ENCODE results near the gene CNNM2. TPM values are rescaled to one million over a fixed set of nuclear protein-coding genes. Genes with fewer than 3 reads are reported as not detected.

Gene CNNM2
- total and polyA plus RNA-seq, 2 experiments from 2014 or later: 1.0 to 5.7 TPM

- no peak overlapping the region for H3K9ac ChIP-seq
- H3K36me3 ChIP-seq (ENCODE audit: low read depth): peaks cover 39% of the 10 kb centered on the region
- no peaks in the 10 kb centered on the region for H3K9me2 ChIP-seq (ENCODE audit: insufficient read depth)
- no peak overlapping the region for H2AFZ ChIP-seq
- H3K27ac ChIP-seq: no peak overlapping the region
- in situ Hi-C loops (cut with MboI): no loop called here
- H4K20me1 ChIP-seq (ENCODE audit: insufficient read depth): no peaks in the 10 kb centered on the region
- no peak overlapping the region for H3K4me3 ChIP-seq
- H3K4me2 ChIP-seq (ENCODE audit: unreplicated experiment): no peak overlapping the region
- TF ChIP-seq EZH2phosphoT487 (IDR thresholded peaks at IDR 0.05; ENCODE audit: insufficient read depth, low read depth): no peak
- no peak for TF ChIP-seq EZH2 (IDR thresholded peaks at IDR 0.05; ENCODE audit: insufficient read depth, poor library complexity, severe bottlenecking)
- no peaks in the 10 kb centered on the region for H3K4me1 ChIP-seq (ENCODE audit: insufficient read depth)
- H3K9me3 ChIP-seq (ENCODE audit: low read depth): no peaks in the 10 kb centered on the region
- 75 to 89% methylated on average over 5 of the region's 5 CpGs for WGBS, 2 experiments (ENCODE audit: low coverage in 1 of 2, low lambda C conversion rate in 2 of 2, missing lambda C conversion rate in 2 of 2)
- no peaks in the 10 kb centered on the region for H3K79me2 ChIP-seq (ENCODE audit: insufficient read depth)
- no peaks in the 10 kb centered on the region for H3K27me3 ChIP-seq (replicated peaks; ENCODE audit: insufficient read depth)
- H3F3A ChIP-seq (ENCODE audit: insufficient read depth): peaks cover 4% of the 10 kb centered on the region; the same call in 1 of the 2 replicates
- no peak for DNase-seq
Observed at GRCh38 chr10:103083977-103084320, 165.9 kb downstream of the CNNM2 start.

- Histone ChIP-seq H3K9me2 (ENCODE audit: insufficient read depth) (no peaks in the 10 kb centered on the region), H3K27ac (no peak overlapping the region), H3K4me2 (ENCODE audit: unreplicated experiment) (no peak overlapping the region)
Observed at GRCh38 chr10:103086261-103086660, 168.2 kb downstream of the CNNM2 start.

GRCh38 chr10:103086799-103087198 is 168.7 kb downstream of the CNNM2 start:
- Histone ChIP-seq H4K20me1 (ENCODE audit: insufficient read depth) (no peaks in the 10 kb centered on the region), H3K9me3 (ENCODE audit: low read depth) (no peaks in the 10 kb centered on the region), H3K9ac (no peak overlapping the region), H2AFZ (no peak overlapping the region), H3K27me3 (replicated peaks; ENCODE audit: insufficient read depth) (no peaks in the 10 kb centered on the region), H3K27ac (no peak overlapping the region), H3K4me3 (no peak overlapping the region), H3K4me2 (ENCODE audit: unreplicated experiment) (no peak overlapping the region), H3K79me2 (ENCODE audit: insufficient read depth) (no peaks in the 10 kb centered on the region), H3K36me3 (ENCODE audit: low read depth) (peaks cover 68% of the 10 kb centered on the region), H3K9me2 (ENCODE audit: insufficient read depth) (no peaks in the 10 kb centered on the region), H3F3A (ENCODE audit: insufficient read depth) (peaks cover 4% of the 10 kb centered on the region; the same call in 1 of the 2 replicates), H3K4me1 (ENCODE audit: insufficient read depth) (no peaks in the 10 kb centered on the region)
- TF ChIP-seq EZH2phosphoT487 (IDR thresholded peaks at IDR 0.05; ENCODE audit: insufficient read depth, low read depth): no peak
- no peak for TF ChIP-seq EZH2 (IDR thresholded peaks at IDR 0.05; ENCODE audit: insufficient read depth, poor library complexity, severe bottlenecking)
- no peak for DNase-seq
- in situ Hi-C loops (cut with MboI): no loop called here
- 97% methylated on average over 2 of the region's 2 CpGs for WGBS, 2 experiments (ENCODE audit: low coverage in 1 of 2, low lambda C conversion rate in 2 of 2, missing lambda C conversion rate in 2 of 2)

More at GRCh38 chr10:103086261-103086660, 168.2 kb downstream of the CNNM2 start:
- Histone ChIP-seq H2AFZ (no peak overlapping the region), H3K36me3 (ENCODE audit: low read depth) (peaks cover 63% of the 10 kb centered on the region), H4K20me1 (ENCODE audit: insufficient read depth) (no peaks in the 10 kb centered on the region), H3K79me2 (ENCODE audit: insufficient read depth) (no peaks in the 10 kb centered on the region), H3K4me3 (no peak overlapping the region), H3K9me3 (ENCODE audit: low read depth) (no peaks in the 10 kb centered on the region), H3K27me3 (replicated peaks; ENCODE audit: insufficient read depth) (no peaks in the 10 kb centered on the region), H3K9ac (no peak overlapping the region), H3K4me1 (ENCODE audit: insufficient read depth) (no peaks in the 10 kb centered on the region), H3F3A (ENCODE audit: insufficient read depth) (peaks cover 4% of the 10 kb centered on the region; the same call in 1 of the 2 replicates)
- TF ChIP-seq EZH2phosphoT487 (IDR thresholded peaks at IDR 0.05; ENCODE audit: insufficient read depth, low read depth) (no peak), EZH2 (IDR thresholded peaks at IDR 0.05; ENCODE audit: insufficient read depth, poor library complexity, severe bottlenecking) (no peak)
- no peak for DNase-seq
- WGBS, 2 experiments (ENCODE audit: low coverage in 1 of 2, low lambda C conversion rate in 2 of 2, missing lambda C conversion rate in 2 of 2): 93 to 97% methylated on average over 2 of the region's 2 CpGs
- in situ Hi-C loops (cut with MboI): no loop called here

GRCh38 chr10:103089493-103089892 is 171.4 kb downstream of the CNNM2 start:
- no peaks in the 10 kb centered on the region for H3K9me3 ChIP-seq (ENCODE audit: low read depth)
- in situ Hi-C loops (cut with MboI): no loop called here
- H3K27ac ChIP-seq: no peak overlapping the region
- DNase-seq: no peak
- H3K9me2 ChIP-seq (ENCODE audit: insufficient read depth): no peaks in the 10 kb centered on the region
- H3K79me2 ChIP-seq (ENCODE audit: insufficient read depth): no peaks in the 10 kb centered on the region
- no peak overlapping the region for H2AFZ ChIP-seq
- 86 to 87% methylated on average over 10 of the region's 10 CpGs for WGBS, 2 experiments (ENCODE audit: low coverage in 1 of 2, low lambda C conversion rate in 2 of 2, missing lambda C conversion rate in 2 of 2)
- no peaks in the 10 kb centered on the region for H4K20me1 ChIP-seq (ENCODE audit: insufficient read depth)
- no peak overlapping the region for H3K4me2 ChIP-seq (ENCODE audit: unreplicated experiment)
- H3K36me3 ChIP-seq (ENCODE audit: low read depth): peaks cover 83% of the 10 kb centered on the region
- H3K4me3 ChIP-seq: no peak overlapping the region
- no peaks in the 10 kb centered on the region for H3K4me1 ChIP-seq (ENCODE audit: insufficient read depth)
- H3F3A ChIP-seq (ENCODE audit: insufficient read depth): no peaks in the 10 kb centered on the region
- no peak overlapping the region for H3K9ac ChIP-seq
- TF ChIP-seq EZH2phosphoT487 (IDR thresholded peaks at IDR 0.05; ENCODE audit: insufficient read depth, low read depth) (no peak), EZH2 (IDR thresholded peaks at IDR 0.05; ENCODE audit: insufficient read depth, poor library complexity, severe bottlenecking) (no peak)
- H3K27me3 ChIP-seq (replicated peaks; ENCODE audit: insufficient read depth): no peaks in the 10 kb centered on the region

- DNase-seq: no peak
- Histone ChIP-seq H3K4me2 (ENCODE audit: unreplicated experiment) (no peak overlapping the region), H3K27ac (no peak overlapping the region), H3K4me3 (no peak overlapping the region), H3K9me2 (ENCODE audit: insufficient read depth) (no peaks in the 10 kb centered on the region), H3K4me1 (ENCODE audit: insufficient read depth) (no peaks in the 10 kb centered on the region), H3K79me2 (ENCODE audit: insufficient read depth) (no peaks in the 10 kb centered on the region), H4K20me1 (ENCODE audit: insufficient read depth) (no peaks in the 10 kb centered on the region), H3K36me3 (ENCODE audit: low read depth) (peaks cover 83% of the 10 kb centered on the region), H3K9ac (no peak overlapping the region), H3F3A (ENCODE audit: insufficient read depth) (no peaks in the 10 kb centered on the region), H3K27me3 (replicated peaks; ENCODE audit: insufficient read depth) (no peaks in the 10 kb centered on the region), H2AFZ (no peak overlapping the region), H3K9me3 (ENCODE audit: low read depth) (no peaks in the 10 kb centered on the region)
- WGBS, 2 experiments (ENCODE audit: low coverage in 1 of 2, low lambda C conversion rate in 2 of 2, missing lambda C conversion rate in 2 of 2): 95 to 96% methylated on average over 7 of the region's 7 CpGs
- in situ Hi-C loops (cut with MboI): no loop called here
- TF ChIP-seq EZH2phosphoT487 (IDR thresholded peaks at IDR 0.05; ENCODE audit: insufficient read depth, low read depth) (no peak), EZH2 (IDR thresholded peaks at IDR 0.05; ENCODE audit: insufficient read depth, poor library complexity, severe bottlenecking) (no peak)
Observed at GRCh38 chr10:103090911-103091310, 172.8 kb downstream of the CNNM2 start.
